Calu3 (cell line): ENCODE data around the gene HDDC2. TPM values are rescaled to one million over a fixed set of nuclear protein-coding genes. Genes with fewer than 3 reads are reported as not detected.

ENCODE experiments used
- BruUV-seq: library from RNA; stranded (reverse); fragments of 400-500 nt; replicated peaks from 2 replicates; lab custom pipeline; 2021; lab: Mats Ljungman, UMichigan
- CTCF ChIA-PET: fragments of 300-600 bp; sonication (Branson Sonifier 250); formaldehyde crosslinking; loops from one replicate; lab custom pipeline; 2022; ENCODE audit warnings: antibody characterized with exemption; lab: Charles Lee
- DNase-seq: peaks from one replicate; pipeline ENCODE4 v3.0.0; 2022
- H3K27ac Mint-ChIP-seq: one replicate; pipeline ENCODE4 v1.8.0; 2022; ENCODE audit warnings: mixed read lengths; ENCODE audit not compliant: unreplicated experiment
- H3K27me3 Mint-ChIP-seq: one replicate; pipeline ENCODE4 v1.8.0; 2022; ENCODE audit warnings: mixed read lengths; ENCODE audit not compliant: unreplicated experiment
- H3K36me3 Mint-ChIP-seq: one replicate; pipeline ENCODE4 v1.8.0; 2022; ENCODE audit warnings: mild to moderate bottlenecking, moderate library complexity, mixed read lengths; ENCODE audit not compliant: insufficient read depth, unreplicated experiment
- H3K4me1 Mint-ChIP-seq: one replicate; pipeline ENCODE4 v1.8.0; 2022; ENCODE audit warnings: mild to moderate bottlenecking, low read depth, mixed read lengths; ENCODE audit not compliant: unreplicated experiment
- H3K4me3 Mint-ChIP-seq: one replicate; pipeline ENCODE4 v1.8.0; 2022; ENCODE audit warnings: mild to moderate bottlenecking, low read depth, moderate library complexity, mixed read lengths; ENCODE audit not compliant: unreplicated experiment
- H3K9me3 Mint-ChIP-seq: one replicate; pipeline ENCODE4 v1.8.0; 2022; ENCODE audit warnings: low read depth, mixed read lengths; ENCODE audit not compliant: unreplicated experiment
- CTCF ChIP-seq: fragments of 200-600 bp; IDR thresholded peaks from one replicate; pipeline ENCODE4 v1.8.0; 2022; ENCODE audit warnings: antibody characterized with exemption; ENCODE audit not compliant: unreplicated experiment
- intact Hi-C: fragments of 100-400 bp; cut with micrococcal nuclease; formaldehyde crosslinking; loops from one replicate; pipeline ENCODE4 v1.10.0; 2022; ENCODE audit not compliant: unreplicated experiment
- total RNA-seq: library from RNA; stranded (reverse); gene quantifications from 2 replicates; pipeline ENCODE4 v1.2.3, GENCODE V29; 2022

The HDDC2 gene
- total RNA-seq, 1 experiment from 2014 or later = 24.2 TPM

GRCh38 chr6:125228981-125229479 is 72.7 kb downstream of the HDDC2 start:
- peaks cover 7% of the 10 kb centered on the region for H3K4me1 Mint-ChIP-seq
- DNase-seq = no peak
- no peaks in the 10 kb centered on the region for H3K36me3 Mint-ChIP-seq
- BruUV-seq = no TSS peak
- no peak overlapping the region for H3K4me3 Mint-ChIP-seq
- intact Hi-C loops = no loop called here
- H3K27me3 Mint-ChIP-seq = no peaks in the 10 kb centered on the region
- CTCF ChIA-PET = no interaction called here
- TF ChIP-seq CTCF = no peak
- H3K27ac Mint-ChIP-seq = no peak overlapping the region
- no peaks in the 10 kb centered on the region for H3K9me3 Mint-ChIP-seq

GRCh38 chr6:125227244-125227643 is 74.5 kb downstream of the HDDC2 start:
- CTCF ChIA-PET = no interaction called here
- Mint-ChIP-seq H3K36me3 (no peaks in the 10 kb centered on the region), H3K27me3 (no peaks in the 10 kb centered on the region), H3K4me1 (peaks cover 24% of the 10 kb centered on the region), H3K4me3 (no peak overlapping the region), H3K9me3 (no peaks in the 10 kb centered on the region), H3K27ac (no peak overlapping the region)
- BruUV-seq = no TSS peak
- TF ChIP-seq CTCF = no peak
- DNase-seq = no peak
- intact Hi-C loops = no loop called here

Other genes with a start within 250 kb of the HDDC2 start
- 37.5 and 50.6 TPM in 2 replicates for gene TPD52L1, start 148.2 kb downstream of the HDDC2 start, total RNA-seq